ENCODE results near the gene PPP1R9B. TPM values are rescaled to one million over a fixed set of nuclear protein-coding genes. Genes with fewer than 3 reads are reported as not detected.

Gene PPP1R9B
- total RNA-seq, 2 donors from 2014 or later: 36.2 to 79.7 TPM

GRCh38 chr17:50187394-50187725 is 36.9 kb upstream of the PPP1R9B start:
- Histone ChIP-seq H3K36me3 (peaks cover 0 to 6% of the 10 kb centered on the region in 2 donors), H3K9me3 (no peaks in the 10 kb centered on the region), H3K4me1 (replicated peaks) (no peaks in the 10 kb centered on the region), H3K27ac (peak overlapping the region in 1 of 2 donors; percentile 33), H3K27me3 (replicated peaks; ENCODE audit: insufficient read depth) (no peaks in the 10 kb centered on the region), H3K4me3 (no peak overlapping the region)
- no peak for DNase-seq (ENCODE audit: low spot score)
- WGBS: 79% methylated on average over 4 of the region's 4 CpGs
- TF ChIP-seq POLR2A (IDR thresholded peaks at IDR 0.05): no peak
- TF ChIP-seq CTCF (IDR thresholded peaks at IDR 0.05): no peak
- TF ChIP-seq POLR2AphosphoS5 (IDR thresholded peaks at IDR 0.05): no peak
- intact Hi-C loops (cut with DNase I): no loop called here

GRCh38 chr17:50186661-50187393 is 36.4 kb upstream of the PPP1R9B start:
- WGBS: 81% methylated on average over 24 of the region's 24 CpGs
- Histone ChIP-seq H3K9me3 (no peaks in the 10 kb centered on the region), H3K27ac (peak overlapping the region in 1 of 2 donors; percentile 33), H3K4me1 (replicated peaks) (no peaks in the 10 kb centered on the region), H3K4me3 (no peak overlapping the region), H3K36me3 (peaks cover 0 to 6% of the 10 kb centered on the region in 2 donors), H3K27me3 (replicated peaks; ENCODE audit: insufficient read depth) (no peaks in the 10 kb centered on the region)
- TF ChIP-seq CTCF (IDR thresholded peaks at IDR 0.05): no peak
- no peak for TF ChIP-seq POLR2AphosphoS5 (IDR thresholded peaks at IDR 0.05)
- TF ChIP-seq POLR2A (IDR thresholded peaks at IDR 0.05): no peak
- intact Hi-C loops (cut with DNase I): no loop called here
- DNase-seq (ENCODE audit: low spot score): no peak

GRCh38 chr17:50185631-50186471 is 35.4 kb upstream of the PPP1R9B start:
- DNase-seq (ENCODE audit: low spot score): no peak
- Histone ChIP-seq H3K4me1 (replicated peaks) (no peaks in the 10 kb centered on the region), H3K36me3 (peaks cover 0 to 6% of the 10 kb centered on the region in 2 donors), H3K9me3 (no peaks in the 10 kb centered on the region), H3K27ac (no peak overlapping the region), H3K4me3 (no peak overlapping the region), H3K27me3 (replicated peaks; ENCODE audit: insufficient read depth) (no peaks in the 10 kb centered on the region)
- WGBS: 76% methylated on average over 31 of the region's 31 CpGs
- TF ChIP-seq CTCF (IDR thresholded peaks at IDR 0.05) (no peak), POLR2AphosphoS5 (IDR thresholded peaks at IDR 0.05) (no peak), POLR2A (IDR thresholded peaks at IDR 0.05) (no peak)
- intact Hi-C loops (cut with DNase I): no loop called here

- Histone ChIP-seq H3K4me1 (replicated peaks) (no peaks in the 10 kb centered on the region), H3K9me3 (no peaks in the 10 kb centered on the region), H3K4me3 (no peak overlapping the region), H3K27me3 (replicated peaks; ENCODE audit: insufficient read depth) (no peaks in the 10 kb centered on the region), H3K27ac (peak overlapping the region; percentile 35 to 50), H3K36me3 (peaks cover 0 to 6% of the 10 kb centered on the region in 2 donors)
- intact Hi-C loops (cut with DNase I): no loop called here
- 47% methylated on average over 19 of the region's 19 CpGs for WGBS
- no peak for TF ChIP-seq POLR2AphosphoS5 (IDR thresholded peaks at IDR 0.05)
- TF ChIP-seq POLR2A (IDR thresholded peaks at IDR 0.05): no peak
- no peak for TF ChIP-seq CTCF (IDR thresholded peaks at IDR 0.05)
- no peak for DNase-seq (ENCODE audit: low spot score)
Measured at GRCh38 chr17:50184611-50185398, 34.3 kb upstream of the PPP1R9B start.

All from prostate gland (tissue), 2 donors.